ENCODE results near the gene SMOC2.

Gene SMOC2

GRCh38 chr6:168427184-168427583 is 13.8 kb upstream of the SMOC2 start:
- no peaks in the 10 kb centered on the region for H3K4me1 ChIP-seq (ENCODE audit: insufficient read depth, poor library complexity, severe bottlenecking)

GRCh38 chr6:168428052-168428826 is 12.7 kb upstream of the SMOC2 start:
- no peak for TF ChIP-seq CTCF (IDR thresholded peaks at IDR 0.05; ENCODE audit: poor library complexity, severe bottlenecking)
- no peak for ATAC-seq (ENCODE audit: low read depth)
- Histone ChIP-seq H3K36me3 (ENCODE audit: low read depth) (no peaks in the 10 kb centered on the region), H3K27me3 (ENCODE audit: insufficient read depth, poor library complexity, severe bottlenecking) (peaks cover 8% of the 10 kb centered on the region), H3K4me3 (ENCODE audit: severe bottlenecking) (no peak overlapping the region), H3K9me3 (ENCODE audit: severe bottlenecking) (no peaks in the 10 kb centered on the region), H3K4me1 (ENCODE audit: insufficient read depth, poor library complexity, severe bottlenecking) (no peaks in the 10 kb centered on the region), H3K27ac (ENCODE audit: poor library complexity, severe bottlenecking) (no peak overlapping the region)
- DNase-seq (ENCODE audit: low spot score): no peak

More at GRCh38 chr6:168427184-168427583, 13.8 kb upstream of the SMOC2 start:
- Histone ChIP-seq H3K36me3 (ENCODE audit: low read depth) (no peaks in the 10 kb centered on the region), H3K27me3 (ENCODE audit: insufficient read depth, poor library complexity, severe bottlenecking) (peaks cover 8% of the 10 kb centered on the region), H3K27ac (ENCODE audit: poor library complexity, severe bottlenecking) (no peak overlapping the region), H3K9me3 (ENCODE audit: severe bottlenecking) (no peaks in the 10 kb centered on the region), H3K4me3 (ENCODE audit: severe bottlenecking) (no peak overlapping the region)
- TF ChIP-seq CTCF (IDR thresholded peaks at IDR 0.05; ENCODE audit: poor library complexity, severe bottlenecking): no peak
- ATAC-seq (ENCODE audit: low read depth) (no peak), DNase-seq (ENCODE audit: low spot score) (no peak)

- Histone ChIP-seq H3K27me3 (ENCODE audit: insufficient read depth, poor library complexity, severe bottlenecking) (peaks cover 7% of the 10 kb centered on the region), H3K4me1 (ENCODE audit: insufficient read depth, poor library complexity, severe bottlenecking) (no peaks in the 10 kb centered on the region), H3K36me3 (ENCODE audit: low read depth) (no peaks in the 10 kb centered on the region), H3K4me3 (ENCODE audit: severe bottlenecking) (no peak overlapping the region), H3K27ac (ENCODE audit: poor library complexity, severe bottlenecking) (no peak overlapping the region), H3K9me3 (ENCODE audit: severe bottlenecking) (no peaks in the 10 kb centered on the region)
- DNase-seq (ENCODE audit: low spot score) (no peak), ATAC-seq (ENCODE audit: low read depth) (no peak)
- no peak for TF ChIP-seq CTCF (IDR thresholded peaks at IDR 0.05; ENCODE audit: poor library complexity, severe bottlenecking)
Observed at GRCh38 chr6:168428863-168429262, 12.1 kb upstream of the SMOC2 start.

- no peak for TF ChIP-seq CTCF (IDR thresholded peaks at IDR 0.05; ENCODE audit: poor library complexity, severe bottlenecking)
- DNase-seq (ENCODE audit: low spot score): no peak
- Histone ChIP-seq H3K27me3 (ENCODE audit: insufficient read depth, poor library complexity, severe bottlenecking) (peaks cover 15% of the 10 kb centered on the region), H3K27ac (ENCODE audit: poor library complexity, severe bottlenecking) (no peak overlapping the region), H3K9me3 (ENCODE audit: severe bottlenecking) (no peaks in the 10 kb centered on the region), H3K4me1 (ENCODE audit: insufficient read depth, poor library complexity, severe bottlenecking) (no peaks in the 10 kb centered on the region), H3K4me3 (ENCODE audit: severe bottlenecking) (no peak overlapping the region), H3K36me3 (ENCODE audit: low read depth) (no peaks in the 10 kb centered on the region)
- ATAC-seq (ENCODE audit: low read depth): no peak
Observed at GRCh38 chr6:168432196-168432595, 8.8 kb upstream of the SMOC2 start.

GRCh38 chr6:168433898-168434297 is 7.1 kb upstream of the SMOC2 start:
- peaks cover 28% of the 10 kb centered on the region for H3K27me3 ChIP-seq (ENCODE audit: insufficient read depth, poor library complexity, severe bottlenecking)
- ATAC-seq (ENCODE audit: low read depth): no peak
- TF ChIP-seq CTCF (IDR thresholded peaks at IDR 0.05; ENCODE audit: poor library complexity, severe bottlenecking): no peak

More at GRCh38 chr6:168433898-168434297, 7.1 kb upstream of the SMOC2 start:
- no peaks in the 10 kb centered on the region for H3K9me3 ChIP-seq (ENCODE audit: severe bottlenecking)
- no peak overlapping the region for H3K27ac ChIP-seq (ENCODE audit: poor library complexity, severe bottlenecking)
- no peak for DNase-seq (ENCODE audit: low spot score)
- H3K4me3 ChIP-seq (ENCODE audit: severe bottlenecking): no peak overlapping the region
- H3K36me3 ChIP-seq (ENCODE audit: low read depth): no peaks in the 10 kb centered on the region
- no peaks in the 10 kb centered on the region for H3K4me1 ChIP-seq (ENCODE audit: insufficient read depth, poor library complexity, severe bottlenecking)
